Endothelial cell of umbilical vein (primary cell): ENCODE measurements around the gene IQGAP2. TPM values are rescaled to one million over a fixed set of nuclear protein-coding genes. Genes with fewer than 3 reads are reported as not detected.

ENCODE experiments used
- BruUV-seq: library from RNA; stranded (reverse); fragments of 400-500 nt; replicated peaks from 2 replicates; lab custom pipeline; 2021; lab: Mats Ljungman, UMichigan
- CTCF ChIA-PET: fragments of 300-600, 350-600 bp; sonication (Branson Sonifier 250); formaldehyde crosslinking; loops from one replicate; lab custom pipeline; 2021; ENCODE audit warnings: antibody characterized with exemption, inconsistent platforms; lab: Charles Lee
- POLR2A ChIA-PET: fragments of 300-600, 350-600 bp; sonication (Branson Sonifier 250); formaldehyde crosslinking; loops from one replicate; lab custom pipeline; 2021; ENCODE audit warnings: antibody characterized with exemption, inconsistent platforms; lab: Charles Lee
- DNase-seq: peaks from one replicate; pipeline ENCODE4 v3.0.0-alpha.2; 2011; ENCODE audit warnings: low read depth, low spot score
- FAIRE-seq: peaks from 2 replicates; lab custom pipeline; 2011; peaks lifted over from hg19 to GRCh38; lab: Jason Lieb, UNC
- H2AFZ ChIP-seq: 2 replicates; pipeline ENCODE4 v1.6.0; 2012; ENCODE audit warnings: low read depth, low read length, control low read depth, inconsistent platforms
- H3K27ac ChIP-seq: 2 replicates; pipeline ENCODE4 v1.5.1; 2011; ENCODE audit warnings: low read depth, mild to moderate bottlenecking, control low read depth, low read length, moderate library complexity; ENCODE audit not compliant: insufficient read depth
- H3K27me3 ChIP-seq, 2 experiments: 2 replicates each; pipeline versions ENCODE4 v1.6.0 to v1.6.1; 2011; ENCODE audit warnings: low read length in 2 of 2, mixed read lengths in 1 of 2; ENCODE audit not compliant: control insufficient read depth in 2 of 2, insufficient read depth in 2 of 2
- H3K36me3 ChIP-seq, 2 experiments: 2 replicates in 1 of 2; 3 replicates in 1 of 2; pipeline ENCODE4 v1.5.1; 2011; ENCODE audit warnings: low read length in 2 of 2, mild to moderate bottlenecking in 1 of 2, moderate library complexity in 1 of 2; ENCODE audit not compliant: control insufficient read depth in 2 of 2, insufficient read depth in 2 of 2; ENCODE audit errors: extremely low read depth in 1 of 2
- H3K4me1 ChIP-seq: 3 replicates; pipeline ENCODE4 v1.5.1; 2011; ENCODE audit warnings: mild to moderate bottlenecking, low read length; ENCODE audit not compliant: control insufficient read depth, insufficient read depth; ENCODE audit errors: extremely low read depth
- H3K4me2 ChIP-seq: 2 replicates; pipeline ENCODE4 v1.6.1; 2011; ENCODE audit warnings: low read length, control low read depth, mixed read lengths; ENCODE audit not compliant: insufficient read depth
- H3K4me3 ChIP-seq, 3 experiments: fragments of 200-600 bp in 1 of 3; sonication (generic), shearing (Covaris generic) in 1 of 3; replicated peaks in 1 of 3; 2 replicates each; pipeline ENCODE4 v1.5.1; 2011 to 2016; ENCODE audit warnings: control low read depth in 3 of 3, low read length in 3 of 3, mild to moderate bottlenecking in 2 of 3, inconsistent platforms in 1 of 3, low read depth in 1 of 3, moderate library complexity in 1 of 3; ENCODE audit not compliant: insufficient read depth in 1 of 3
- H3K79me2 ChIP-seq: 2 replicates; pipeline ENCODE4 v1.6.0; 2012; ENCODE audit warnings: low read length, inconsistent platforms; ENCODE audit not compliant: control insufficient read depth, insufficient read depth
- H3K9ac ChIP-seq: replicated peaks from 2 replicates; pipeline ENCODE3; 2011; ENCODE audit warnings: low read length, control low read depth; ENCODE audit not compliant: insufficient read depth; ENCODE audit errors: extremely low read depth
- H3K9me1 ChIP-seq: replicated peaks from 3 replicates; pipeline ENCODE4 v1.6.0; 2011; ENCODE audit warnings: mild to moderate bottlenecking, low read length; ENCODE audit not compliant: control insufficient read depth, insufficient read depth; ENCODE audit errors: extremely low read depth
- H3K9me3 ChIP-seq: replicated peaks from 2 replicates; pipeline ENCODE4 v1.5.1; 2012; ENCODE audit warnings: low read length, inconsistent platforms; ENCODE audit not compliant: control insufficient read depth, insufficient read depth
- H4K20me1 ChIP-seq: replicated peaks from 2 replicates; pipeline ENCODE3; 2011; ENCODE audit warnings: mild to moderate bottlenecking, low read length; ENCODE audit not compliant: control insufficient read depth, insufficient read depth; ENCODE audit errors: extremely low read depth
- EZH2 ChIP-seq: IDR thresholded peaks from 2 replicates; pipeline ENCODE4 v1.6.1; 2012; ENCODE audit warnings: borderline replicate concordance, low read depth, mild to moderate bottlenecking, moderate library complexity, low read length, inconsistent platforms; ENCODE audit not compliant: severe bottlenecking
- FOS ChIP-seq: IDR thresholded peaks from 2 replicates; pipeline ENCODE4 v1.6.1; 2011; ENCODE audit warnings: mild to moderate bottlenecking, low read length, moderate library complexity, borderline replicate concordance; ENCODE audit not compliant: insufficient read depth
- GATA2 ChIP-seq: IDR thresholded peaks from 2 replicates; pipeline ENCODE4 v1.7.0; 2011; ENCODE audit warnings: low read depth, mild to moderate bottlenecking, moderate library complexity, mixed read lengths, low read length; ENCODE audit not compliant: insufficient read length, insufficient read depth
- JUN ChIP-seq: IDR thresholded peaks from 2 replicates; pipeline ENCODE4 v1.6.1; 2011; ENCODE audit warnings: borderline replicate concordance, low read depth; ENCODE audit not compliant: insufficient read length, insufficient read depth
- MYC ChIP-seq: IDR thresholded peaks from one replicate; pipeline ENCODE4 v1.6.1; 2011; ENCODE audit warnings: mild to moderate bottlenecking, low read depth, low read length
- POLR2A ChIP-seq: IDR thresholded peaks from 2 replicates; pipeline ENCODE4 v1.6.1; 2012; ENCODE audit warnings: low read depth, mild to moderate bottlenecking, control low read depth, low read length
- POLR2AphosphoS5 ChIP-seq: IDR thresholded peaks from 2 replicates; pipeline ENCODE4 v1.6.1; 2012; ENCODE audit warnings: low read depth, mild to moderate bottlenecking, control low read depth, low read length, moderate library complexity; ENCODE audit not compliant: insufficient read depth
- dilution Hi-C: fragments of 300-500 bp; cut with MboI; formaldehyde crosslinking; loops from one replicate; pipeline ENCODE4 v1.15.0; 2019; ENCODE audit warnings: low sequenced_read_pairs; ENCODE audit not compliant: extremely low pct_ligation_motif_present
- intact Hi-C: fragments of 100-400 bp; cut with micrococcal nuclease; formaldehyde crosslinking; loops from one replicate; pipeline ENCODE4 v1.10.0; 2022
- polyA plus RNA-seq, 4 experiments: library from polyadenylated mRNA; depleted of rRNA in 3 of 4; stranded (reverse) in 3 of 4; unstranded in 1 of 4; fragments of >200 nt; gene quantifications; 2 replicates each; pipeline versions ENCODE4 v1.2.1 to v1.2.3, GENCODE V29; 2011 to 2012; ENCODE audit warnings: missing spikeins in 1 of 4
- total RNA-seq: library from RNA; stranded (reverse); gene quantifications from 2 replicates; pipeline ENCODE4 v1.2.3, GENCODE V29; 2021
- TF ChIP-seq, protein P1 (sequence below): IDR thresholded peaks from 2 replicates; pipeline ENCODE4 v1.6.1; 2011; ENCODE audit not compliant: insufficient read depth, insufficient read length
- TF ChIP-seq, protein P2 (sequence below), 2 donors: IDR thresholded peaks; 1 replicate in 1 of 2; 2 replicates in 1 of 2; pipeline ENCODE4 v1.5.1; 2011; ENCODE audit warnings: low read length in 2 of 2, mild to moderate bottlenecking in 2 of 2, moderate library complexity in 2 of 2, control low read depth in 1 of 2, inconsistent platforms in 1 of 2, low read depth in 1 of 2; ENCODE audit not compliant: insufficient read depth in 1 of 2; ENCODE audit errors: extremely low read depth in 1 of 2

The IQGAP2 gene
- total and polyA plus RNA-seq, 2 donors (not counting 3 experiments of a cell fraction or from before 2014, with no cell fraction given) = 4.5 to 4.7 TPM

DNA sequence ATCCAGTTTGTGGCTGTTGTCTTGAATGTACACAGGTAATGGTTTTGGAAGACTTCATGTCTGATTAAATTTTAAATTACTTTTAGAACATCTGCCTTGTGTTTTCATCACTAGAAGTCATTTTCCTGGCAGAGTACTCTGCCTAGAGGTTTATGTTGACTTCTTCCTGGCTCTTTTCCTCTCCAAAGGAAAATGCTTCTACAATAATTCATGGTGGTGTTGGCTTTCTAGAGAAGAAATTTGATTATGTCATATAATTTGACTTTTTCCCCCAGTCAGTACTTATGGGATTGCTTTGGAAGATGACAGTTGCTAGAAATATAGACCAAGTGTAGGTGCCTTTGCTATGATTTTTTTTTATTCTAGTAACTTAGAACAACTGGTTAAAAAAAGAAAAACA, 173.4 kb downstream of the IQGAP2 start:
- FAIRE-seq = no peak
- dilution Hi-C loops = no loop called here
- H2AFZ ChIP-seq = no peak overlapping the region

More for the DNA sequence above, 173.4 kb downstream of the IQGAP2 start:
- Histone ChIP-seq H3K27ac (no peak overlapping the region), H3K9ac (no peak overlapping the region), H3K79me2 (no peaks in the 10 kb centered on the region), H3K36me3 (no peaks in the 10 kb centered on the region), H3K27me3 (peaks cover 0 to 3% of the 10 kb centered on the region in 2 experiments), H3K4me1 (no peaks in the 10 kb centered on the region), H3K4me3 (no peak overlapping the region), H4K20me1 (no peaks in the 10 kb centered on the region), H3K9me1 (no peaks in the 10 kb centered on the region), H3K9me3 (no peaks in the 10 kb centered on the region), H3K4me2 (no peak overlapping the region)
- intact Hi-C loops = no loop called here
- no TSS peak for BruUV-seq
- DNase-seq = no peak
- no peak for TF ChIP-seq JUN
- TF ChIP-seq POLR2AphosphoS5 = no peak
- TF ChIP-seq, protein P1, sequence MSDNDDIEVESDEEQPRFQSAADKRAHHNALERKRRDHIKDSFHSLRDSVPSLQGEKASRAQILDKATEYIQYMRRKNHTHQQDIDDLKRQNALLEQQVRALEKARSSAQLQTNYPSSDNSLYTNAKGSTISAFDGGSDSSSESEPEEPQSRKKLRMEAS = no peak
- no peak for TF ChIP-seq FOS
- TF ChIP-seq, protein P2, sequence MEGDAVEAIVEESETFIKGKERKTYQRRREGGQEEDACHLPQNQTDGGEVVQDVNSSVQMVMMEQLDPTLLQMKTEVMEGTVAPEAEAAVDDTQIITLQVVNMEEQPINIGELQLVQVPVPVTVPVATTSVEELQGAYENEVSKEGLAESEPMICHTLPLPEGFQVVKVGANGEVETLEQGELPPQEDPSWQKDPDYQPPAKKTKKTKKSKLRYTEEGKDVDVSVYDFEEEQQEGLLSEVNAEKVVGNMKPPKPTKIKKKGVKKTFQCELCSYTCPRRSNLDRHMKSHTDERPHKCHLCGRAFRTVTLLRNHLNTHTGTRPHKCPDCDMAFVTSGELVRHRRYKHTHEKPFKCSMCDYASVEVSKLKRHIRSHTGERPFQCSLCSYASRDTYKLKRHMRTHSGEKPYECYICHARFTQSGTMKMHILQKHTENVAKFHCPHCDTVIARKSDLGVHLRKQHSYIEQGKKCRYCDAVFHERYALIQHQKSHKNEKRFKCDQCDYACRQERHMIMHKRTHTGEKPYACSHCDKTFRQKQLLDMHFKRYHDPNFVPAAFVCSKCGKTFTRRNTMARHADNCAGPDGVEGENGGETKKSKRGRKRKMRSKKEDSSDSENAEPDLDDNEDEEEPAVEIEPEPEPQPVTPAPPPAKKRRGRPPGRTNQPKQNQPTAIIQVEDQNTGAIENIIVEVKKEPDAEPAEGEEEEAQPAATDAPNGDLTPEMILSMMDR (IDR thresholded peaks at IDR 0.05; ENCODE audit: extremely low read depth in 1 of 2, insufficient read depth in 1 of 2, low read depth in 1 of 2, low read length in 2 of 2) = no peak
- no peak for TF ChIP-seq POLR2A
- TF ChIP-seq MYC = no peak
- TF ChIP-seq EZH2 = no peak
- no peak for TF ChIP-seq GATA2
- CTCF ChIA-PET = no interaction called here
- POLR2A ChIA-PET = no interaction called here
